COLO668 (cell line): ENCODE measurements around the gene CRYBA1.
A peak's percentile ranks its signal among the peaks of the same experiment; 100 is the strongest.
"Not testable (repeated sequence)": the region's sequence is repeated elsewhere in the genome, so short reads cannot be mapped to it uniquely, and the experiment has no call there.

Experiments
- DNase-seq: peaks from one replicate; lab custom pipeline; 2025; ENCODE audit not compliant: unreplicated experiment; lab: John Stamatoyannopoulos, UW

CRYBA1 gene

DNA sequence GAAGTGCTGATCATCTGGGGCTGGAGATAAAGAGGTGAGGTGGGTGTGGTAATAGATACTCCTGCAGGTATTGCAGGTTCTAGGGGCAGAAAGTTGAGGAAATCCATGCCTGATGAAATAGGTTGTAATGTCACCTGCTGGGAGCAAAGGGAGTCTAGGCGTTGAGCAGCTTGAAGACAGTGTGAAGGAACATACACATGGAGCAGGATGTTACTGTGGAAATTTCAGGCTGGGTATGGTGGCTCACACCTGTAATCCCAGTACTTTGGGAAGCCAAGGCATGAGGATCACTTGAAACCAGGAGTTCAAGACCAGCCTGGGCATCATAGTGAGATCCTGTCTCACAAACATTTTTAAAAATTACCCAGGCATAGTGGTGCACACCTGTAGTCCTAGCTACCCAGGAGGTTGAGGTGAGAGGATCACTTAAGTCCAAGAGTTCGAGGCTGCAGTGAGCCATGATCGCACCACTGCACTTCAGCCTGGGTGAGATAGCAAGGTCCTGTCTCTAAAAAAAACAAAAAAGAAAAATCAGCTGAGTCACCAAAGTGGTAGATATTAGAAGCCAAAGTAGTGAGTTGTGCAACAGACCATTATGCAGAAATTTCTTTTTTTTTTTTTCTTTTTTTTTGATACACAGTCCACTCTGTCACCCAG lies 9.1 kb upstream of the CRYBA1 start:
- DNase-seq = no peak

DNA sequence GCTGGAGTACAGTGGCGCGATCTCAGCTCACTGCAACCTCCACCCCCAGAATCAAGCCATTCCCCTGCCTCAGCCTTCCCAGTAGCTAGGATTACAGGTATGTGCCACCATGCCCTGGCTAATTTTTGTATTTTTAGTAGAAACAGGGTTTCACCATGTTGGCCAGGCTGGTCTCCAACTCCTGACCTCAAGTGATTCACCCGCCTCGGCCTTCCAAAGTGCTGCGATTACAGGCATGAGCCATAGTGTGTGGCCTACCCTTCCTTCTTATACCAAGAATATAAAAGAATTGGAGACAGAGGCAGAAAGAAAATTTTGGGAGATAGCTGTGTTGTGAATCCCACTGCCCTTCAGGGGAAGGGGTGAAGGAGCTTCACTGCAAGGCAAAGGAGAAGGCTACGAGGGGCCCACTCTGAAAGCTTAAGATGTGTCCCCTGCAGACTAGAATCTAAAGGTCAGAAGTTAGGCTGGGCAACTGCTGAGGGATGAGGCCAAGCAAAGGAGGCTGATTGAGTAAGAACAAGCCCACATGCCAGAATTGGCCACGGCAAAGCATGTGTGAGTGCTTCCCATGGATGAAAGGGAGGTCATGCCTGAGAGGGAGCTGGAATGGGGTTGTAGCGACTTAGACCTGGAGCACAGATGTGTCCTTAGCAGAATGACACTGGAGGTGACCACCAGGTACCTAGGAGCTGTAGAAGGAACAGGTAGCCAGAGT lies 8.4 kb upstream of the CRYBA1 start:
- no peak for DNase-seq

DNA sequence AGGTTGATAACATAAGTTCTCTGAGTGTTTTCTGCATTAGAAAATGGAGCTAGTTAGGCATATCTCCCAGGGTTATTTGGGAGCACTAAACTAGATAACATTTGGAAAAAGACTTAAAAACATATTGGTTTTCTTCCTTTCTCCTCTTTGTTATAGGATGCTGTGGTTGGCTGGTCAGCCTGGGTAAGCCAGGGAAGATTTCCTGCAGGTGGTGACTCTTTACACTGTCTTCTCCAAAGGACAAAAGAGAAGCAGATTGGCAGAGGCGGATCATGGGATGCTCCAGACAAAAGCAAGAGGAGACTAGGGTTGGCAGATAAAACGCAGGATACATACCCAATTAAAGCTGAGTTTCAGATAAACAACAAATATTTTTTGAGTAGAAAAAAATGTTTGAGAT lies 6.2 kb upstream of the CRYBA1 start:
- DNase-seq = no peak

DNA sequence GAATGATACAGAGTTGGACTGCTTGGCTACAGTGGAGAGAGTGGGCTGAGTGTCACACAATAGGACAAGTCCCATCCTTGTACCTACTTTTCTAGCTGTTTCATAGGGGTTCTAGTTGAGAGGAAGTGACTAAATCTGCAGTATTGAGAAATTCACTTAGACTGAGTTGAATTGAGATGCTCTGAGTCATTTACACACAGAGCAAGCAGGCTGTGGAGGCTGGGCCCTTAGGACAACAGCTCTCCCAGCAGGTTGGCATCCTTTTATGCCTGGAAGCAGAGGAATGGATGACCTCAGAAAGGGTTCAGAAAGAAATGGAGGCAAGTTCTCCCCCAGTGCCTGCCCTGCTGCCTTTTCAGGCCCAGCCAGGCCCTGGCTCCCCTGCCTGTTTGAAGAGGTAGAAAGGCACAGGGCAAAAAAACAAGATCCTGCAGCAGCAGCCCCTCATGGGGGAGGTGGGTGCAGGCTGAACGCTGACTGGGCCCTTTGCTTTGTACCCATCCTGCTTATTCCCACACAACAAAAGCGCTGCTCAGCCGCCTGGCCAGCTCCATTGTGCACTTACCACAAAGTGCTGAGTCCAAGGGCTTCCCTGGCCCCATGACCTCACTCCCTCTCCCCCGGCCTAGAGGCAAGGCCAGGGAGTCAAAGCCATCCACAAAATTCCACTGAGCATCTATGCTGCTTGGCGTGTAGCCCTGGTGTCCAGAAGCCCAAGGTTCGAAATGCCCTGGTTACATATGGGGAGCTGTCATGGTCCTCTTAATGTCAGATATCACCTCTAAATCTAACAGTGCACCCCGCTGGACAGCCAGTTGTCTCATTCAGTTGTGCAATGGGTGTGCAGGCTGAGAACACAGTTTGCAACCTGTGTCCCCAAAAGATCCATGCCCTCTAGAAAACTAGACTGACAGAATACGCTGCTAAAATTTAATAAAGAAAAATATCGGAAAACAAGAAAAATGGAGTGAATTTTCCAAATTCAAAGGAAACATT lies 5.4 kb upstream of the CRYBA1 start:
- DNase-seq = no peak

DNA sequence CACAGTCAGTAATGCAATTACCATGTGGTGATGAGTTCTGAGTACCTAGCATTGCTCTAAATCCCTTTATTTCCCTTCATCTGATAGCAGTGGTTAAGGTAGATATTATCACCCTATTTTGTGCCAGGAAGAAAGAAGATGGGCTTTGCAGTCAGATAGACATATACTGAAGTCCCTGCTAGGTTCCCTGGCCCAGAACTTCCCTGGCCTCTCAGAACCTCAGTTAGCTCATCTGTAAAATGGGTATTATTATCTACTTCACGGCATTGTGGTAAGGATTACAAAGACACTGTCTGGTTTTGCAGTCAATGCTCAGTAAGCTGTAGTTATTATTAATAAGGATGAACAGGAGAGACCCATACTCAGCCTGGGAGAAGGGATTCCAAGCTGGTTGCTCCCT lies 4.6 kb upstream of the CRYBA1 start:
- DNase-seq = no peak

DNA sequence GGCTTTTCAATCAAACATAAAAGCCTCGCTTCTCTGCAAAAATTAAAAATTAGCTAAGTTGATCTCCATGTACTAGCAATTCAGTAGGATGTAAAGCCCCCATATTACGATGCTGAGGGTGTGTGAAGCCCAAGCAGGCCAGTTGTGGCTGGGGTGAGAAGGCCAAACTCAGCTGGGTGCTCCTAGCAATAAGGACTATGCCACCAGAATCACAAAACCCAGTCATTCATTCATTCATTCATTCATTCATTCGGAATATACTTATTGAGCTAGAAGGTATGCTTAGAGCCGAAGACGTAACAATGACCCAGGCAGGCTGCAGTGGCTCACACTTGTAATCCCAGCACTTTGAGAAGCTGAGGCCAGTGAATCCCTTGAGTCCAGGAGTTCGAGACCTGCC lies 3.9 kb upstream of the CRYBA1 start:
- DNase-seq = no peak

DNA sequence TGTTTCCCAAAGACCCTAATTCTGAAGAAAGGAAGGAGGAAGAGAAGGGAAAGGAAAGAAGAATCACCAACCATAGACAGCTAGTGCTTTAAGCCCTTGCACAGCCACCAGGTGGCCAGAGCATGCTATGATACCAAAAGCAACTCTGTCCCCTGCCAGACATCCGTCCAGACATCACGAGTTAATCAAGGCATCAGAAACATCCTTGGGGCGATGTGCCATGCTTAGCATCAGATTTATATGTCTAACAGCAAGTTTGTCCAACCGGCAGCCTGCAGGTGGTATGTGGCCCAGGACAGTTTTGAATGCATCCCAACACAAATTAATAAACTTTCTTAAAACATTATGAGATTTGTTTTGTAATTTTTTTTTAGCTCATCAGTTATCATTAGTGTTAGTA lies 2.9 kb upstream of the CRYBA1 start:
- DNase-seq = peak; percentile 12

DNA sequence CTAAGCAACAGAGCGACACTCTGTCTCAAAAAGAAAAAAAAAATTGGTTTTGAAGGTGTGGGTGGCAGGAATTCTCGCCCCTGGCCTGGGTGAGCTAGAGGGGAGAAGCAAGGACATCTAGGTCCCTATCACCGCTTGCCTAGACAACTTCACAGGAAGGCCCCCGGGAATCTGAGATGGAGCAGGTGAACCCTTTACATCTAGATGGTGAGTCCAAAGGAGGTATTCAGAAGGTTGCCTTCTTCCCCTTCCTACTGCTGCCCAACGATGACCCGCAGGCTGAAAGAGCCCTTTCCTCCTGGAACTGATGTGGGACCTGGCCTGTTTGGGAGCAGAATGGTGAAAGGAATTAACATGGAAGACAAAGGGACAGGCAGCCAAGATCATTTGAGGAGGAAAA lies 1.3 kb upstream of the CRYBA1 start:
- DNase-seq = no peak

DNA sequence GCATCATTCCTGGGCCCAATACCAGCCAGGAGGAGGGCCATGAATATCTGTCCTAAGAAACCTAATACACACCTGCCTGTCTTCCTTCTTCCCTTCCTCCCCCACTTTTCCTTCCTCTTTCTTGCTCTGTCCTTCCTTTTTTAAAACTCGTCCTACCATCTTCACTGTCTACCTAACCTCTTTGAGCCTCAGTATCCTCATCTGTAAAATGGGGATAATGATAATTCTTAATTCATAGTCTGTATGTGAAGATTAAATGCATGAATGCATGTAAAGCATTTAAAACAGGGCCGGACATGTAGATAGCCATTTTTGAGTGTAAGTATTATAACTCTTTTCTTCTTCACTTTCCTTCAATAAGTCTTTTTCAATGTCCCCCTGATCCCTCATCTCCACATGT lies 560 bp downstream of the CRYBA1 start:
- no peak for DNase-seq

DNA sequence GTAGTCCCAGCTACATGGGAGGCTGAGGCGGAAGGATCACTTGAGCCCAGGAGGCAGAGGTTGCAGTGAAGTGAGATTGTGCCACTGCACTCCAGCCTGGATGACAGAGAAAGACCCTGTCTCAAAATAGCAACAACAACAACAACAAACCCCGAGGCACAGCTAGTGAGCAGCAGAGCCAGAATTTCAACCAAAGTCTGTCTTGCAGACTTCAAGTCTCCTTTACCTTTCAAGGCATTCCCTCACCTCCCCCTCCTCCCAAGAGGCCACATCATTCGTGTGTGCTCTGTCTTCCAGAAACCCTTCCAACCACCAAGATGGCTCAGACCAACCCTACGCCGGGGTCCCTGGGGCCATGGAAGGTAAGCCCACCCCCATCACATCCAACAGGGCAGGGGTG lies 2.2 kb downstream of the CRYBA1 start:
- no peak for DNase-seq

DNA sequence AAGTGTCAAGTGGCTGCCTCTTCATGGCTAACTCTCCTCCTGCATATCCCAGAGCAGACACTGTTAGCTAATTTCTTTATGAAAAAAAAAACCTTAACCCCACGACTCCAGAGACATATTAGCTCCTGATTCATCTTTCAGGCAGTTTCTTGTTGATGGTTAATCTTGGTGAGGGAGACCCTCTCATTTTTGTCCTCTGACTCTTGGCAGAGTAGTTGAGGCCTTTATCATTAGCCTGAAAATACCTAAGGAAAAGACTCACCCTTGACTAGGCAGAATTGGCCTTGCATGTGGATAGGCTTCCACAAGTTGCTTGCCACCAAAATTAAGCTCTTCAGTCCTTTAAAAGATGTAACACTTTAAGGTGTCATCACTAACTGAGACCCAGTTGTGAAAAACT lies 4.0 kb downstream of the CRYBA1 start:
- DNase-seq = no peak

DNA sequence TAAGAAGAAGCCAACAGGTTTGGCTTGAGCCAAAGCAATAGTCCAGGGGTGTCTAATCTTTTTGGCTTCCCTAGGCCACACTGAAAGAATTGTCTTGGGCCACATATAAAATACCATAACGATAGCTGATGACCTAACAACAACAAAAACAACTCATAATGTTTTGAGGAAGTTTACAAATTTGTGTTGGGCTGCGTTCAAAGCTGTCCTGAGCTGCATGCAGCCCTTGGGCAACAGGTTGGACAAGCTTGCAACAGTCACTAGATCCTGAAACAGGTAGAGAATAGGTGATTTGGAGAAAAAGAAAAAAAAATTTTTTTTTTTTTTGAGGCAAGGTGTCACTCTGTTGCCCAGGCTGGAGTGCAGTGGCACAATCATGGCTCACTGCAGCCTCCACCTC lies 4.5 kb downstream of the CRYBA1 start:
- DNase-seq = no peak

DNA sequence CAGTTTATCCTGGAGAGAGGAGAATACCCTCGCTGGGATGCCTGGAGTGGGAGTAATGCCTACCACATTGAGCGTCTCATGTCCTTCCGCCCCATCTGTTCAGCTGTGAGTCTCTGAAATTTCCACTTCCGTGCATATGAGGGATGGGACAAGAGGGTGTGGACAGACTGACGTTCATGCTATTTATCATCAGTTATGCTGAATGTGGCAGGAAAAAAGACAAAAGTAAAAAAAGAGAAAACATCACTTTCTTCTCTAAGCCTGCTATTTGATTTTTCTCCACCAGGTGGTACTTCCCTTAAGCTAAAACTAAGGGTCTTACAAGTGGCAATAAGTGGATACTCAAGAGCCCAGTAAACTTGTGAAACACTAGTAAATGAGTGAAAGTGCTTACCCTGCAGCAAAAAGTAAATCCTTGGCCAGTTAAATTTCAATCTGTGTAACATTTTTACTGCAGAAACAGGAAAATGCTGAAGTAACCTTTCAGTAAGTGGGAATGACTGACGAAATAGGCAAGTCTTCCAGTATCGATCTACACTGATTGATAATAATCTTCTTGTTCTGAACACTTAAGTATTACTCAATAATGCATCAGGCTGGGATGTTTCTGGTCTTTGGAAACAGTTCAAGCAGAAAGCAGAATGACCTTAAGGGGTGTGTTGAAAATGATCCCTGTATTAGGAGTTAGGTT lies 5.6 kb downstream of the CRYBA1 start:
- DNase-seq = no peak

DNA sequence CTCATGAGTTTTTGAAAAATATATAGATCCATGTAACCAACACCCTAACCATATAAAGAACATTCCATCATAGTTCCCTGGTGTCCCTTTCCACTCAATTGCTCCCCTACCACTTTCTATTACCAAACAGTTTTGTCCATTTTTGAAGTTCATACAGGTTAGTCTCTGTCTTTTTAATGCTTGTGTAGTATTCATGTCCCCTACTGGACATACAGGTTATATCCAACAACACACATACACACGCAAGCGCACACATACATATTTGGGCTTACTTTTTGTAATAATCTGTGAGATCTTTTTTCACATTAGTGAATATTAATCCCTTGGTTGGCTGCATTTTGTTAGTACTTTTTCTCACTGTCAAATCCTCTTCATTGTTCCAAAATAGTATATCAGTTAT lies 6.4 kb downstream of the CRYBA1 start:
- no peak for DNase-seq

DNA sequence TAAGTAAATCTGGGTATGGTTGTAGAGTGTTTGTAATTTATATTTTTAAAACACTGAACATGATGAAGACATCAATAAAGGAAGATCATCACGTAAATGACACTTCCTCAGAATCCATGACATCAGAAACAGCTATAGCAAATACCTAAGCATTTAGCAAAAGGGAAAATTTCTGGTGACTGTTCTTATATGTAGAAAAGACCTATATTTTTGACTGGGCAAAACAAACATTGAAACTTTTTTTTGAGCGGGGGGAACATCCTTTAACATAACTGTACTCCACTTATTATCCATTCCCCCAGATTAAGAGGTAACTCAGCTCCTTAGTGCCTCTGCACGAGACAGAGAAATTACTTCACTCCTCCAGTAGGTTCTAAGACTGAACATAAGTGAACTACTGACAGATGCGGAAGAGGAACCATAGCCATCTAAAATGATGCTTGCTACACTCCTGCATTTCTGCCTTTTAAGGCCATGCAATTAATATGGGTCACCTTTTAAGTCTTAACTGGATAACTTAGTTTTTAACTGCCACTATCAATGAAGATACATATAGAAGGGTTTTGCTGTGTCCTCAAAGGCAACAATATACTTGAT lies 9.4 kb downstream of the CRYBA1 start:
- DNase-seq = no peak

DNA sequence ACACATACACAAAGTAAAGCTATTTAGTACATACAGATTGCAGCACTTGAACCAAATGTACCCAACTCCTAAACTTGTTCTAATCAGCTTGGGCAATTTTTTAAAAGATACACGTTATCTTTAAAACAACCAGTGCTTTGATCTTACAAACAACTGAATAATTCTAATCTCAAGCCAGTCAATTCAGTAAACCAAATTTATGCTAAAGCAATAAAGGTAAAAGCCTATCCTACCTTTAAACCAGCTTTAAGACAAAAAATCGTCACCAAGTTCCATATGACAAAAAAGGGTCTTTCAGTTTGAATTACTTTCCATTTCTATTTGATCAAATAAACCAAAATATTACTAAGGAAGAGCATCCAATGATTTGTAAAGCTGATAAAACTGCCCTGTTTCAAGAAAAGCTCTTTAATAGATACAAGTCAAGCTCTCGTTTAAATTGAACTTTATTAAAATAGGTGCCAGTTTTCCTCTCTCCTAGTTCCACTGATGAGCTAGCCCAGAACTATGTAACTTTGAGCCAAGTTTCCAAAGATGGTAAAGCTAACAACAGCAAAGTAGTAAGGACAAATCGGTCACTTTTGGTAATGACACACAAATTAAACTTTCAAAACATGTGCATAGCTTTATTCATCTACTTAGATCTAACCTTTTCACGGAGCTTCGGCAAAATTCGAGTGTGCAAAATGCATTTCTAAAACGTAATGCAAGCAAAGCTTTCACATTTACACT lies 10.2 kb downstream of the CRYBA1 start:
- no peak for DNase-seq

DNA sequence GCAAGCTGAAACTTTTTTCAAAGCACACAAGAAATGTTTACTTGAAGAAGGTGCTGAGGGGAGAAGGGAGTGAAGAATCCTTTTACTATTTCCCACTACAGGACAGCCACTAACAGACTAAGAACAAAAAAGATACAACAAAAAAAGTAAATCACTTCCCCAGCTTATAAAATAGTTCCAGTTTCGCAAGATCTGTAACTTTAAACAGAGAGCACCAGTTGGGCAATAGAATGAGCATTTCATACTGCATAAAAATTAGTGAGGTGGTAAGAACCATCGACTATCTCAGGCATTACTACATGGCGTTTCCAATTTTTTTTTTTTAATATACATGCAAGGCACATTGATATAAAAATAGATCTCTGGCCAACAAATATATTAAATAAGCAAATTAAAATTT lies 11.1 kb downstream of the CRYBA1 start:
- no peak for DNase-seq

DNA sequence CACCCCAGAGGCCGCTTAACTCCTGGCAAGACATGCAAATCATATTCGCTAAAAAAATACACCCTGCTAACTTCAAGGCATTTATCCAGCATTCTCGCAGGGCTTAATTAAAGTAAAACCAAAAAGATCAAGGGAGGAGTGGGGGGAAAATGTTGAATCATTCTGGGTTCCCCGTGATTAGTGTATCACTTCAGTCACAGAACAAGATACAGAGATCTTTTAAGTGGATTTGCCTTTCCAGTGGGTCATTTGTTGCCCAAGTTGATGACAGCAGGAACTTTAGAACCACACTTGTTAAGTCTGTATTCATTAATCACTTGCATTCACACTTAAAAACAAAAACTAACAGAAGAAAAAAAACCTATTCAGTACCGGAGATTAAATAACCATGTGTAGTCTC lies 17.3 kb downstream of the CRYBA1 start:
- no peak for DNase-seq

DNA sequence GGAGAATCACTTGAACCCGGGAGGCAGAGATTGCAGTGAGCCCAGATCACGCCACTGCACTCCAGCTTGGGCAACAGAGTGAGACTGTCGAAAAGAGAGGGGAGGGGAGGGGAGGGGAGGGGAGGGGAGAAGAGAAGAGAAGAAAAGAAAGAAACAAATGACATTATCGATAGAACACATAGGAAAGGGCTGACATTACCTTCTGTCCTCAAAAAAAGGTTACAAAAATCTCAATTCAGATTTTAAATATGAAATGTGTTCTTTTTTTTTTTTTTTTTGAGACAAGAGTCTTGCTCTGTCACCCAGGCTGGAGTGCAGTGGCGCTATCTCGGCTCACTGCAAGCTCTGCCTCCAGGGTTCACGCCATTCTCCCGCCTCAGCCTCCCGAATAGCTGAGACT lies 25.3 kb downstream of the CRYBA1 start:
- DNase-seq = not testable (repeated sequence)

DNA sequence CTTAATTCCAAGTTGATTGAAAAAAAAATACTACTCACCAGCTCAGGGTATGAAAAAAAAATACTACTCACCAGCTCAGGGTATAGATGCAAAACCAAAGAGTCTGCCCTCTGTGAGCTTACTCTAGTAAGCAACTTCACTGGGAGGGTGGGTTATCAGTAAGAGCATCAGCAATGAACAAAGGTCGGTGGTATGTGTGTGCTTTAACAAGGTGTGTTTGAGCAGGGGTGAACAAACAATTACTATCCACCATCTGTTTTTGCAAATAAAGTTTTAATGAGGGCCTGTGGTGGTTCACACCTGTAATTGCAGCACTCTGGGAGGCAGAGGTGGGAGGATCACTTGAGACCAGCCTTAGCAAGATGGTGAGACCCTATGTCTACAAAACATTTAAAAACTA lies 27.3 kb downstream of the CRYBA1 start:
- no peak for DNase-seq
